ENCODE measurements around the gene GALNT9. TPM values are rescaled to one million over a fixed set of nuclear protein-coding genes. Genes with fewer than 3 reads are reported as not detected.

The GALNT9 gene
- total RNA-seq: 28.6 TPM

GRCh38 chr12:132329036-132329719, at the start of gene GALNT9:
Gene GALNT9, minus strand, starts transcription at chr12:132329589. Its CDS starts 386 bp downstream, at chr12:132329203.

Small RNA genes within 50 kb of the gene (small RNA-seq; reads per million reads assigned to genes)
- gene AC138466.3: not detected

Other genes with a start within 250 kb of the GALNT9 start
- gene DDX51, start 185.3 kb downstream of the GALNT9 start, total RNA-seq: 12.0 TPM
- gene NOC4L, start 185.1 kb downstream of the GALNT9 start, total RNA-seq: 12.2 TPM
- 5.1 TPM for gene FBRSL1, start 160.6 kb upstream of the GALNT9 start, total RNA-seq

All from diencephalon (tissue), 1 donor.